Pancreas (tissue), 10 donors: ENCODE data around the gene BACH1. TPM values are rescaled to one million over a fixed set of nuclear protein-coding genes. Genes with fewer than 3 reads are reported as not detected.
A peak's percentile ranks its signal among the peaks of the same experiment; 100 is the strongest.
"Not testable (repeated sequence)": the region's sequence is repeated elsewhere in the genome, so short reads cannot be mapped to it uniquely, and the experiment has no call there.

Experiments used
- ATAC-seq, 4 donors: fragments of 200-7000 bp; cut with Tn5 transposase; one replicate each; pipeline versions ENCODE4 v1.8.0 to v1.9.1; 2020; ENCODE audit warnings: mild to moderate bottlenecking in 4 of 4, moderate library complexity in 4 of 4
- DNase-seq, 6 donors: peaks; one replicate each; pipeline ENCODE4 v3.0.0-alpha.2; 2020
- FAIRE-seq: peaks from 2 replicates; lab custom pipeline; 2012; peaks lifted over from hg19 to GRCh38; lab: Jason Lieb, UNC
- H3K27ac ChIP-seq, 4 donors: fragments of 200-600 bp; sonication (generic); 1 replicate in 3 of 4; 2 replicates in 1 of 4; pipeline versions ENCODE4 v1.5.0 to v1.8.0; 2020
- H3K27me3 ChIP-seq, 4 donors: fragments of 200-600 bp; one replicate each; pipeline ENCODE4 v1.8.0; 2021
- H3K36me3 ChIP-seq, 3 donors: fragments of 200-600 bp; sonication (generic) in 1 of 3; one replicate each; pipeline versions ENCODE4 v1.5.0 to v1.8.0; 2020 to 2021
- H3K4me1 ChIP-seq, 3 donors: fragments of 200-600 bp; one replicate each; pipeline ENCODE4 v1.8.0; 2021
- H3K4me3 ChIP-seq, 4 donors: fragments of 200-600 bp; sonication (generic) in 2 of 4; one replicate each; pipeline versions ENCODE4 v1.5.0 to v1.8.0; 2020 to 2021
- H3K9me3 ChIP-seq, 4 donors: fragments of 200-600 bp; one replicate each; pipeline ENCODE4 v1.8.0; 2021
- CTCF ChIP-seq, 4 donors: fragments of 200-600 bp; sonication (generic) in 3 of 4; IDR thresholded peaks; one replicate each; pipeline versions ENCODE4 v1.5.0 to v1.8.0; 2021; ENCODE audit warnings: antibody characterized with exemption in 4 of 4
- WGBS, 2 donors: extraction: QIAGEN DNeasy Blood & Tissue Kit; methylation state at CpG; one replicate each; pipeline ENCODE4 v1.1.7; 2013; 5-methylcytosine and 5-hydroxymethylcytosine counted together
- intact Hi-C, 3 donors: fragments of 100-400 bp; cut with DNase I; formaldehyde crosslinking; loops; one replicate each; pipeline versions ENCODE4 v1.11.1 to v1.14.2; 2022
- polyA plus RNA-seq, 2 donors: library from polyadenylated mRNA; stranded (reverse); fragments of 200-250 nt; gene quantifications; one replicate each; pipeline ENCODE4 v1.2.3, GENCODE V29; 2013
- total RNA-seq, 6 donors: library from RNA; stranded (reverse); fragmentation: NEBNext Ultra II Directional in 4 of 6; extraction: Animal tissue kit (Norgen Biotek cat#: 25700) in 4 of 6; gene quantifications; one replicate each; pipeline versions ENCODE4 v1.2.1 to v1.2.4, GENCODE V29; 2021 to 2023
- donor health status: healthy with polysubstance abuse.
- donor health status: DM: no; HTN: no; CAD: no; lungs with moderate emphysema.
- donor health status: DM: no; HTN: no; CAD: no.
- donor health status: control.
- donor health status: control.
- donor health status: Bipolar disorder and iron deficiency.
- donor health status: DM: yes; HTN: yes; CAD: no.
- donor health status: DM: no; HTN: no; CAD: no.
- donor health status: DM: no; HTN: no; CAD: no.
- donor health status: DM: yes; HTN: yes; CAD: no.

The BACH1 gene
- total and polyA plus RNA-seq, 8 donors, result 3.0 to 66.2 (median 32.0) TPM

DNA sequence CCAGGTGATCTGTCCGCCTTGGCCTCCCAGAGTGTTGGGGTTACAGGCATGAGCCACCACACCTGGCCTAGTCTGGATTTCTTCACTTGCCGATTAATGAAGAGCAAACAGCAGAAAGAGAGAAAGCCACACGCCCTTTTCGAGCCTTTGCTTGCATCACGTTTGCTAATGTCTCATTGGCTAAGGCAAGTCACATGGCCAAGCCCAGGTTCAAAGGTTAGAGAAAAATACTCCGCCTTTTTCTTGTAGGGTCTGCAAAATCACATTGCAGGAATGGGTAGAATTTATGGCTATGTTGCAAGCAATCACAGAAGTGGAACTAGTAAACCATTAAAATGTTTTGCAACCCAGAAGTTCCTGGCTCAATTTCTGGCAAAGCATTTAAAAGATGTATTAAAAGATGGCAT is 26.8 kb upstream of the BACH1 start:
- Histone ChIP-seq H3K27me3 (no peaks in the 10 kb centered on the region), H3K4me1 (no peaks in the 10 kb centered on the region), H3K36me3 (no peaks in the 10 kb centered on the region), H3K27ac (no peak overlapping the region), H3K4me3 (no peak overlapping the region), H3K9me3 (no peaks in the 10 kb centered on the region)
- no peak for ATAC-seq
- DNase-seq, result no peak
- 88 to 91% methylated on average over 6 of the region's 6 CpGs for WGBS, 2 donors
- no peak for FAIRE-seq
- intact Hi-C loops, result no loop called here
- no peak for TF ChIP-seq CTCF (IDR thresholded peaks at IDR 0.05)

- TF ChIP-seq CTCF (IDR thresholded peaks at IDR 0.05), result no peak
Measured at GRCh38 chr21:29277442-29277841, 21.3 kb upstream of the BACH1 start.

DNA sequence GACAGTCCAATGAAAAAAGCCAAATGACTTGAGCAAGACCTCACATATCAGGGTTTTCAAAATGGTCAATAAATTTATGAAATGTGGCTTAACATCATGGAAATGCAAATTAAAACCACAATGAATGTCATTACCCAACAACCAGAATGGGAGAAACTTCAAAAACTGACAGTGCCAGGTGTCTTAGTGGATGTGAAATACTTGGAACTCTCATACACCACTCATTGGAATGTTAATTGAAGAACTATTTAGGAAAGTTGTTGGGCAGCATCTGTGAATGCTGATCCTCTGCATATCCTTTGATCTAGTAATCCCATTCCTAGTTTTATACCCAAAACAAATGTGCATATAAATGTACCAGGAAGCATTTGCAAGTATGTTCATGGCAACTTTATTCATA is 19.2 kb upstream of the BACH1 start:
- Histone ChIP-seq H3K4me1 (peaks cover 0 to 5% (median 0%) of the 10 kb centered on the region in 3 donors), H3K9me3 (no peaks in the 10 kb centered on the region), H3K27me3 (no peaks in the 10 kb centered on the region), H3K27ac (no peak overlapping the region), H3K4me3 (no peak overlapping the region), H3K36me3 (no peaks in the 10 kb centered on the region)
- DNase-seq (no peak), FAIRE-seq (no peak), ATAC-seq (no peak)
- TF ChIP-seq CTCF (IDR thresholded peaks at IDR 0.05), result no peak
- intact Hi-C loops, result no loop called here

More at GRCh38 chr21:29277442-29277841, 21.3 kb upstream of the BACH1 start:
- Histone ChIP-seq H3K4me3 (no peak overlapping the region), H3K9me3 (no peaks in the 10 kb centered on the region), H3K27me3 (no peaks in the 10 kb centered on the region), H3K36me3 (no peaks in the 10 kb centered on the region), H3K4me1 (peaks cover 0 to 5% (median 0%) of the 10 kb centered on the region in 3 donors), H3K27ac (no peak overlapping the region)
- DNase-seq (no peak), FAIRE-seq (no peak), ATAC-seq (no peak)
- intact Hi-C loops, result no loop called here

DNA sequence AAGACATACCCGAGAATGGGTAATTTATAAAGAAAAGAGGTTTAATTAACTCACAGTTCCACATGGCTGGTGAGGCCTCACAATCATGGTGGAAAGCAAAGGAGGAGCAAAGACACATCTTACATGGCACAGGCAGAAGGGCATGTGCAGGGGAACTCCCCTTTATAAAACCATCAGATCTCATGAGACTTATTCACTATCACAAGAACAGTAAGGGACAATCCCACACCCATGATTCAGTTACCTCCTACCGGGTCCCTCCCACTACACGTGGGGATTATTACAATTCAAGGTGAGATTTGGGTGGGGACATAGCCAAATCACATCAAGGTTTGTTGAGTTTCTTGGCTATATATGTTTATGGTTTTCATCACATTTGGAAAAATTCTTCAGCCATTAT is 16.9 kb upstream of the BACH1 start:
- FAIRE-seq, H3K4me3 ChIP-seq, intact Hi-C loops, H3K27ac ChIP-seq, ATAC-seq, H3K36me3 ChIP-seq, H3K27me3 ChIP-seq, DNase-seq, H3K9me3 ChIP-seq, H3K4me1 ChIP-seq: not testable (repeated sequence)
- 92 to 95% methylated on average over 3 of the region's 3 CpGs for WGBS, 2 donors

DNA sequence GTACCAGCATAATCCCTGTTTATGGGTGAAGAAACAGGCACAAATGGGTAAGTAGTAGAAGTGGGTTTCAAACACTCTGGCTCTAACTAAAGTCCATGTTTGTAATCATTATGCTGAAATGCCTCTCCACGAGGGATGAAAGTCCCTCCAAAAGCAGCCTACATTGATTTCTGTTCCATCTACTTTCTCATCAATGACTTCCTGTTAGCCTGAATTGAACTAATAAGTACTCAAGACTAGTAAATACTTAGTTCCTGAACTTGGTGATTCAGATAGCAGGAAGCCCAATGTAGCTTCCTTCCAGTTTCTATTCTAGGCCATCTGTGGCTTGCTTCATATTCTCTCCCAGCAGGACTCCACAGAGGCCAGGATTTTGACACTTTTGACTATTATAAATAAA is 11.3 kb upstream of the BACH1 start:
- no peak for DNase-seq
- intact Hi-C loops, result no loop called here
- Histone ChIP-seq H3K36me3 (no peaks in the 10 kb centered on the region), H3K27ac (no peak overlapping the region), H3K4me1 (peaks cover 0 to 18% (median 0%) of the 10 kb centered on the region in 3 donors), H3K9me3 (no peaks in the 10 kb centered on the region), H3K4me3 (no peak overlapping the region), H3K27me3 (no peaks in the 10 kb centered on the region)
- FAIRE-seq, result no peak
- peak in 2 of 4 donors; percentile 46 to 53 for ATAC-seq
- 70 to 86% methylated on average over 1 of the region's 1 CpG for WGBS, 2 donors
- no peak for TF ChIP-seq CTCF (IDR thresholded peaks at IDR 0.05)
